HG03571 (cell line): ENCODE measurements around the gene WDFY1.

ENCODE experiments used
- ATAC-seq: cut with Tn5 transposase; IDR thresholded peaks from one replicate; pipeline ENCODE4 v1.9.1; 2021; ENCODE audit not compliant: unreplicated experiment

The WDFY1 gene

GRCh38 chr2:223932816-223933800 lies 12.0 kb downstream of the WDFY1 start:
- ATAC-seq, result no peak

GRCh38 chr2:223930103-223930976 lies 14.8 kb downstream of the WDFY1 start:
- ATAC-seq, result no peak

GRCh38 chr2:223929571-223930102 lies 15.5 kb downstream of the WDFY1 start:
- no peak for ATAC-seq

- no peak for ATAC-seq
Observed at GRCh38 chr2:223928113-223929006, 16.8 kb downstream of the WDFY1 start.

- ATAC-seq, result no peak
Observed at GRCh38 chr2:223925106-223925505, 20.0 kb downstream of the WDFY1 start.

GRCh38 chr2:223923976-223924375 lies 21.2 kb downstream of the WDFY1 start:
- no peak for ATAC-seq

GRCh38 chr2:223922308-223922707 lies 22.8 kb downstream of the WDFY1 start:
- no peak for ATAC-seq

- no peak for ATAC-seq
Observed at GRCh38 chr2:223921204-223921603, 23.9 kb downstream of the WDFY1 start.

GRCh38 chr2:223920109-223920508 lies 25.0 kb downstream of the WDFY1 start:
- ATAC-seq, result no peak

GRCh38 chr2:223918671-223919134 lies 26.4 kb downstream of the WDFY1 start:
- no peak for ATAC-seq

GRCh38 chr2:223916181-223916920 lies 28.8 kb downstream of the WDFY1 start:
- no peak for ATAC-seq

- ATAC-seq, result no peak
Observed at GRCh38 chr2:223915071-223915470, 30.1 kb downstream of the WDFY1 start.

GRCh38 chr2:223914324-223914723 lies 30.8 kb downstream of the WDFY1 start:
- ATAC-seq, result no peak

GRCh38 chr2:223909001-223909741 lies 36.0 kb downstream of the WDFY1 start:
- no peak for ATAC-seq

- ATAC-seq, result no peak
Observed at GRCh38 chr2:223908304-223908998, 36.7 kb downstream of the WDFY1 start.

- ATAC-seq, result no peak
Observed at GRCh38 chr2:223905996-223906395, 39.1 kb downstream of the WDFY1 start.

- ATAC-seq, result no peak
Observed at GRCh38 chr2:223901854-223902253, 43.3 kb downstream of the WDFY1 start.

GRCh38 chr2:223901311-223901710 lies 43.8 kb downstream of the WDFY1 start:
- no peak for ATAC-seq
